HG02981 (cell line): ENCODE results near the gene RSPO3.
"Not testable (repeated sequence)": the region's sequence is repeated elsewhere in the genome, so short reads cannot be mapped to it uniquely, and the experiment has no call there.

Source experiments
- ATAC-seq: cut with Tn5 transposase; IDR thresholded peaks from one replicate; pipeline ENCODE4 v1.9.1; 2021; ENCODE audit warnings: mild to moderate bottlenecking, moderate library complexity; ENCODE audit not compliant: unreplicated experiment

RSPO3 gene

DNA sequence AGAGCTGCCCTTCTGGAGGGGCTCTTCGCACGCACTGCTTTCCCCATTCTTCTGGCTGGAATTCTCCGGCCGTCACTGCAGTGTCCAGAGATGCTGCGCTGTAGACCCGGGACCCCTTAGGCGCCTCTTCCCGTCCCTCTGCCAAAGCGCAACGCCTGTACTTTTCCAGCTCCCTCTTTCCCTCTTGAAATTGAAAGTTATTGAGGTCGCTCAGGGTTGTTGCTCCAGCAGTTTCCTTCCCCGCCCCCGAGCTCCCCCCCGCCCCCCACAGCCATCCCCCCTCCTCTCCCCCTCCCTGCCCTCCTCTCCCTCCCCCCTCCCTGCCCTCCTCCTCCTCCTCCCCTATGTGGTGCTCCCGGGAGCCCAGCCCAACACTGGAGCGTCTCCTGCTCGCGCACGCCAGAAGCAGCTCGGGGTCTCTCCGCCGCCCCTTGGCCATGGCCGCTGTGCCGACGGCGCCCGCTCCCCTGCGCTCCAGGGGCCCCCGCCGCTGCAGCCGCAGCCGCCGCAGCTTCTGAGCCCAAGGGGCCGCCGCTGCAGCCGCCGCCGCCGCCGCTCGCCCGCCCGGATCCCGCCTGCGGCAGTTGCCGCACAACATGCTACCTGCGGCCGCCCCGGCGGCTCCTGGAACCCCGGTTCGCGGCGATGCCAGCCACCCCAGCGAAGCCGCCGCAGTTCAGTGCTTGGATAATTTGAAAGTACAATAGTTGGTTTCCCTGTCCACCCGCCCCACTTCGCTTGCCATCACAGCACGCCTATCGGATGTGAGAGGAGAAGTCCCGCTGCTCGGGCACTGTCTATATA is at the start of gene RSPO3:
RSPO3 (plus strand) TSS at position 374 of the 804 bp plus-strand sequence. CDS start 522 bp downstream, outside the sequence.
- ATAC-seq, result no peak

- peak; percentile 39 for ATAC-seq
Measured at GRCh38 chr6:127069659-127070279, 48.7 kb upstream of the RSPO3 start.

DNA sequence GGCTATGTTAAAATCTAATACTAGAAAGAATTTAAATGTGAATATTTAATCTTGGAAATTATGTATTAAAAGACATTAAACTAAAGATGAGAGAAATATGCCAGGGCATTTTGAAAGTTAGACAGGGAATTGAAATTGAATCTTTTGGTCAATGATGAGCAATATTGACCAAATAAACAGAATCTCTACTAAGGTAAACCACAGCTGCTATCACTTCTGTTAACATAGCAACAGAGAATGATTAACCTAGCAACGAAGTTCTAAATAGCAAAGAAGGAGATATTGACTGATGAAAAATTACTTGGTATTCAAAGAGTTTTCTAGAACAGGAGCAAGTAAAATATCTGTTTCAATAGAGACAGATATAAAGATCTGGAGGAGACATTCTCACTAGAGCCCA is 45.2 kb upstream of the RSPO3 start:
- ATAC-seq, result peak; percentile 91

GRCh38 chr6:127076466-127076865 is 42.0 kb upstream of the RSPO3 start:
- ATAC-seq, result no peak

GRCh38 chr6:127077886-127078285 is 40.6 kb upstream of the RSPO3 start:
- no peak for ATAC-seq

DNA sequence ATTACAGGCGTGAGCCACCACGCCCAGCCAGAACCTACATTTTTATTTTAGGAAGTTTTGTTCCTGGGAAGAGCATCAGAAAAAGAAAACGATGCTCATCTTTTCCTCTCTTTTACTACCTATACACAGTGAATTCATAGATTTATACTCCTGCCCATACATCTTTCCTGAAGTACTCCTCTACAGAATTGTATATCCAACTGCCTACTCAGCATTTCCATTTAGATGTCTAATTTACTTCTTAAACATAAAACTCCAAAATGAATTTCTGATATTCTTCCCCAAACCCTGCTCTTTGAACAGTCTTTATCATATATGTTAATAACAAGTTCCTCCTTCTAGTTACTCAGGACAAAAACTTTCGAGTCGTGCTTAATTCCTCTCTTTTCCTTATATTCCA is 39.8 kb upstream of the RSPO3 start:
- ATAC-seq, result no peak

DNA sequence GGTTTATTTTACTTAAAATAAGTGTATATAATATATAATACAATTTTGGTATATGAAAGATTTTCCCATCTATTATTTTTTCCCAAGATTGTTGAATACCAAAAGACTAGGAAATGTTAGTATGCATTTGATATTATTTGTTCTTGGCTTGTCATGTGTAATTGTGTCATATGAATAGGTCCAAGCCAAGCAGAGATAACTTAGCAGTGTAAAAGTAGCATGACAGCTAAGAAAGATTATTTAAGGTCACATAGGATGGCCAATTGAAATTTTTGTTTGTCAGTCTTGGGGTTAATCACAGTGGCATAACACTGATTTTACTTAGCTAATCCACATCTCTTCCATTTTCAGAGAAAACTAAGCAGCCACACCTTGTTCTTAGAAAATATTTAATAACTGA is 38.8 kb upstream of the RSPO3 start:
- no peak for ATAC-seq

DNA sequence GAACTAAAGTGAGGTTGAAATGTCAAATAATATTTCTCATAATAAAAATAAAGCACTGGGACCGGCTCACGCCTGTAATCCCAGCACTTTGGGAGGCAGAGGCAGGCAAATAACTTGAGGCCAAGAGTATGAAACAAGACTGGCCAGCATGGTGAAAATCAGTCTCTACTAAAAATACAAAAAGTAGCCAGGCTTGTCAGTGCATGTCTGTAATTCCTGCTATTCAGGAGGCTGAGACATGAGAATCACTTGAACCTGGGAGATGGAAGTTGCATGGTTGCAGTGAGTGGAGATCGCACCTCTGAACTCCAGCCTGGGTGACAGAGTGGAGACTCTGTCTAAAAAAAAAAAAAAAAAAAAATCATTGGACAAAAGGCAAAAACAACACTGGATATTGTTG is 38.4 kb upstream of the RSPO3 start:
- no peak for ATAC-seq

DNA sequence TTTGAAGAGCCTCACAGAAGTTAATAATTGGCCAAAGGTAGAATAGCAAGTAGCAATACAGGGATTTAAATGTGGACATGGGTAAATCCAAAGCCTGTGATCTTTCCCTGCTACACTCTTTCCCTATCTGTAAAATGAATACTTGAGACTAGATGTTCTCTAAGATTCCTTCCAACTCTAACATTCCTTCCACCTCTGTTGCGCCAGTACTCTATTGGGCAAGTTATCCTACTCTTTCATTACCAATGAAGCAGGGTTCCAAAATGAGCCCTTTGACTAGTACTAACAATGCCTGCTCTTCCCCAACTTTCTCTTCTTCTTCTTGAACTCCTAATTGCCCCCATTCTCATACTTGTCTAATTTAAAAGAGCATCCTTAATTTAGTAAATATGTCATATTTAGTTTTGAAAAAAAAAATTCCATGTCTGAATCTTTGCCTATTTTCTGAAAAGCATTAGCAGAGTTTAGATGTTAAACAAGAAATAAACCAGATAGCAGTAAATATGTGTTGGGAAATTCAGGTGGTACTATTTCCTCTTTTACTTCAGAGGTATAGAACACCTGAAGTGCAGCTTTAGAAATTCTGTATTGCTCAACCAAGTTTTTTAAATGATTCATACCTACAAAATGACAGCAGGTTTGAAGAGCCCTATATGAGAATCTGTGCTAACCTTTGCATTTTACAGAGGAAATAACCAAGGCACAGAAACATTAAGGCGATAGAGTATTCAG is 35.1 kb upstream of the RSPO3 start:
- no peak for ATAC-seq

GRCh38 chr6:127083963-127084310 is 34.5 kb upstream of the RSPO3 start:
- no peak for ATAC-seq

DNA sequence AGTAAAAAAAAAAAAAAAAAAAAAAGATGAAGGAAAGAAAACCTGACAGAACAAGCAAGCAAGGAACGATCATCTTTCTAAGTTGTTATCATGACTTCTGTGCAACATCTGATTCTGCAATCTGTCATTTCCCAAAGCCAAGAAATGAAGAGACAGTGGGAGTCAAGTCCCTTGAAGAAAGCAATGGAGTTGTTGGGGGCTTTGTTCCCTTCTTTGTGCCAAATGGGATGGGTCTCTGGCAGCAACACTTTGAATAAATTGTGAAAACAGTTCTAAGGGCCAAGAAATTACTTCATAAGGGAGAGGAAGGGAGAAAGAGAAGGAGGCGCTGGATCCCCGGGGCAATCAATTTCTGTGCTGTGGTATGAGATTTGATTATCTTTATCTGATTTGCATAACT is 33.3 kb upstream of the RSPO3 start:
- no peak for ATAC-seq

- no peak for ATAC-seq
Measured at GRCh38 chr6:127090051-127090450, 28.4 kb upstream of the RSPO3 start.

DNA sequence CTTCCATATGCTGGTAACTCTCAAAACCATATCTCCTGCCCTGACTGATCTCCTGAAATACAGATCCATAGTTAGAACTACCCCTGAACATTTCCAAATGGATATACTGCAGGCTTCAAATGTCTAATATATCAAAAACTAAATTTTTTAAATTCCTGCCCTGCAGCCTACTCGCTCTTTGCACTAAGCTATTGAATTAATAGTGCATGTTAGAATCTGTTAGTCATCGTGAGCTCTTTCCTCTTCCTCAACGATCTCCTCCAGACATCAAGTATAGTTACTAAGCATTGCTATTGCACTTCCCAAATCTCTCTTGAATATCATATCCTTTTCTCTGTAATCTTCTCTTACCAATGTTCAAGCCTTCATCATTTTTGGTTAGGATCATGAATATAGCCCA is 26.0 kb upstream of the RSPO3 start:
- ATAC-seq, result no peak

GRCh38 chr6:127094791-127095190 is 23.7 kb upstream of the RSPO3 start:
- no peak for ATAC-seq

DNA sequence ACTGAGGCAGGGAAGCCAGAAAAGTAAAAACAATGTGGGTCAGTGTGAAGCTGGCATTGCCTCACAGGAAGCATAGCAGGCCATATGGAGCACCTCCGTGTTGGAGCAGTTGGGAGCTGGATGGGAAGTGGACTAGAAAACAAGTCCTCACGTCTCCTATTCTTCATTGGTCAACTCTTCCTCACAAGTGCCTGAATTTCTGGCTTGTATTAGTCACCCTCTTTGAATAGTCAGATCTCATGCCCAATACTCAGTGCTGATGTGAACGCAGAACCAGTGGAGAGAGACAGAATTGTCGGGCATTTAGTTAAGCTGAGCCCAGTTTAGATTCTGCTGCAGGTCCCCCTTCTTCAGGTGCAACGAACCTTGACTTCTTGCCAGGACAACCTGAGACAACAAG is 22.3 kb upstream of the RSPO3 start:
- ATAC-seq, result no peak

GRCh38 chr6:127097442-127097841 is 21.0 kb upstream of the RSPO3 start:
- not testable (repeated sequence) for ATAC-seq

- ATAC-seq, result no peak
Measured at GRCh38 chr6:127100510-127101140, 17.8 kb upstream of the RSPO3 start.

GRCh38 chr6:127102299-127102698 is 16.2 kb upstream of the RSPO3 start:
- ATAC-seq, result no peak

GRCh38 chr6:127102859-127103258 is 15.6 kb upstream of the RSPO3 start:
- ATAC-seq, result no peak

- no peak for ATAC-seq
Measured at GRCh38 chr6:127103482-127103881, 15.0 kb upstream of the RSPO3 start.

- ATAC-seq, result no peak
Measured at GRCh38 chr6:127107916-127108315, 10.6 kb upstream of the RSPO3 start.
